HL-60 (cell line): ENCODE data around the gene RELN.

ENCODE experiments used
- CTCF ChIP-seq: IDR thresholded peaks from one replicate; pipeline ENCODE4 v1.5.1; 2011; ENCODE audit warnings: low read length, control low read depth, inconsistent platforms; ENCODE audit not compliant: insufficient read depth
- POLR2AphosphoS5 ChIP-seq: IDR thresholded peaks from 2 replicates; pipeline ENCODE4 v1.6.1; 2012; ENCODE audit warnings: low read depth

- TF ChIP-seq CTCF (no peak), POLR2AphosphoS5 (no peak)
Measured at GRCh38 chr7:103664577-103664976, 324.9 kb downstream of the RELN start.
